ENCODE data around the gene TCP11.

TCP11 gene

GRCh38 chr6:35163836-35164235, 22.7 kb upstream of the TCP11 start:
- H3K79me2 ChIP-seq (ENCODE audit: insufficient read depth, low read length), result no peaks in the 10 kb centered on the region
- no peak overlapping the region for H3K9ac ChIP-seq (ENCODE audit: low read depth, low read length, poor library complexity, severe bottlenecking)
- H3K4me1 ChIP-seq (ENCODE audit: insufficient read depth, low read length, poor library complexity, severe bottlenecking), result no peaks in the 10 kb centered on the region
- no peaks in the 10 kb centered on the region for H3F3A ChIP-seq (ENCODE audit: low read depth)
- TF ChIP-seq, protein P1, sequence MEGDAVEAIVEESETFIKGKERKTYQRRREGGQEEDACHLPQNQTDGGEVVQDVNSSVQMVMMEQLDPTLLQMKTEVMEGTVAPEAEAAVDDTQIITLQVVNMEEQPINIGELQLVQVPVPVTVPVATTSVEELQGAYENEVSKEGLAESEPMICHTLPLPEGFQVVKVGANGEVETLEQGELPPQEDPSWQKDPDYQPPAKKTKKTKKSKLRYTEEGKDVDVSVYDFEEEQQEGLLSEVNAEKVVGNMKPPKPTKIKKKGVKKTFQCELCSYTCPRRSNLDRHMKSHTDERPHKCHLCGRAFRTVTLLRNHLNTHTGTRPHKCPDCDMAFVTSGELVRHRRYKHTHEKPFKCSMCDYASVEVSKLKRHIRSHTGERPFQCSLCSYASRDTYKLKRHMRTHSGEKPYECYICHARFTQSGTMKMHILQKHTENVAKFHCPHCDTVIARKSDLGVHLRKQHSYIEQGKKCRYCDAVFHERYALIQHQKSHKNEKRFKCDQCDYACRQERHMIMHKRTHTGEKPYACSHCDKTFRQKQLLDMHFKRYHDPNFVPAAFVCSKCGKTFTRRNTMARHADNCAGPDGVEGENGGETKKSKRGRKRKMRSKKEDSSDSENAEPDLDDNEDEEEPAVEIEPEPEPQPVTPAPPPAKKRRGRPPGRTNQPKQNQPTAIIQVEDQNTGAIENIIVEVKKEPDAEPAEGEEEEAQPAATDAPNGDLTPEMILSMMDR (conservative IDR thresholded peaks at IDR 0.05; ENCODE audit: low read length), result no peak
- no peak for TF ChIP-seq EZH2phosphoT487 (IDR thresholded peaks at IDR 0.05; ENCODE audit: borderline replicate concordance)
- no peaks in the 10 kb centered on the region for H3K9me3 ChIP-seq (ENCODE audit: insufficient read depth, low read depth, low read length)
- H3K4me2 ChIP-seq (ENCODE audit: low read depth, low read length, poor library complexity, severe bottlenecking), result no peak overlapping the region
- no peaks in the 10 kb centered on the region for H3K27me3 ChIP-seq (ENCODE audit: insufficient read depth, low read length, poor library complexity, severe bottlenecking)
- H4K20me1 ChIP-seq (ENCODE audit: insufficient read depth, low read length, poor library complexity, severe bottlenecking), result no peaks in the 10 kb centered on the region
- H3K36me3 ChIP-seq (ENCODE audit: insufficient read depth, low read length), result no peaks in the 10 kb centered on the region
- no peak overlapping the region for H3K4me3 ChIP-seq (ENCODE audit: low read length, poor library complexity, severe bottlenecking)
- no peak overlapping the region for H2AFZ ChIP-seq (ENCODE audit: low read length)
- no peaks in the 10 kb centered on the region for H3K9me2 ChIP-seq (replicated peaks; ENCODE audit: low read depth, low read length)

DNA sequence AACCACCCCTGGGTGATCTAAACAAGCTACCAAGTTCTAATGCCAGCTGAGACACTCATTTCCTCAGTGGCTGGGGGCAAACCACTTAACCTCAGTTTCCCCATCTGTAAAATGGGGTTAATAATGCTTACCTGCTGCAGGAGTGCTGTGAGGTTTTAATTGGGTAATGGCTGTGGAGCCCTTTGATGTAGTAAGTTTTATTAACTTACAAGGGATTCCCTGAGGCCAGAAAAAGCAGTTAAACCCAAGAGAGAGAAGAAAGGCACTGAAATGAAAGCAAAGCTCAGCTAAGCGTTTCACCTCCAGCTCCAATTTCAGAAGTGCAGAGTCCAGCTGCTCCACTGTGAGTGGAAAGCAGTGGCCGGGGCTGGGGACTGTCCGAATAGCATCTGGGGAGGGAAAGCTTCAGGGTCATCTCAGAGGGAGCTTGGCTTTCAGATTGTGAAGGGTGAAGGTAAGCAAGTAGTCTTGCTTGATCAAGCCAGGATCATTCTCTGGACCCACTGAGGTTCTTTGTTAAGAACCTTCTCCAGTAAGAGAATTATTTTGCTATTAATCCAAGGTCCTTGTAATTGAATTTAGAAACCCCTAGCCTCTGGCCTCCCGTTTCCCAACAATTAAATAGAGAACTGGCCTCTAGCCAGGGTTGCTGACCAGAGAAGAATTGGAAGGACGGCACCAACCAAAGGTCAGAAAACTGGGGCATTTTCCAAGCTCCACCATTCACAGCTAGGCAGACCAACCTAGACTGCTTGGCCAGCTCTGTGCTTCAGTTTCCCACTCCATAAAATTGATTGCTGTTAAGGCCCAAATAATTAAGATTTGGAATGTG, 20.9 kb upstream of the TCP11 start:
- TF ChIP-seq EZH2phosphoT487 (IDR thresholded peaks at IDR 0.05; ENCODE audit: borderline replicate concordance), result no peak
- TF ChIP-seq, protein P1 (conservative IDR thresholded peaks at IDR 0.05; ENCODE audit: low read length), result no peak

GRCh38 chr6:35161266-35161665, 20.1 kb upstream of the TCP11 start:
- Histone ChIP-seq H2AFZ (ENCODE audit: low read length) (no peak overlapping the region), H3K9me2 (replicated peaks; ENCODE audit: low read depth, low read length) (no peaks in the 10 kb centered on the region), H3K9ac (ENCODE audit: low read depth, low read length, poor library complexity, severe bottlenecking) (no peak overlapping the region), H3K4me2 (ENCODE audit: low read depth, low read length, poor library complexity, severe bottlenecking) (no peak overlapping the region), H4K20me1 (ENCODE audit: insufficient read depth, low read length, poor library complexity, severe bottlenecking) (no peaks in the 10 kb centered on the region), H3K4me3 (ENCODE audit: low read length, poor library complexity, severe bottlenecking) (no peak overlapping the region), H3K27me3 (ENCODE audit: insufficient read depth, low read length, poor library complexity, severe bottlenecking) (no peaks in the 10 kb centered on the region), H3K79me2 (ENCODE audit: insufficient read depth, low read length) (no peaks in the 10 kb centered on the region), H3K4me1 (ENCODE audit: insufficient read depth, low read length, poor library complexity, severe bottlenecking) (no peaks in the 10 kb centered on the region), H3K9me3 (ENCODE audit: insufficient read depth, low read depth, low read length) (no peaks in the 10 kb centered on the region), H3K36me3 (ENCODE audit: insufficient read depth, low read length) (no peaks in the 10 kb centered on the region), H3F3A (ENCODE audit: low read depth) (no peaks in the 10 kb centered on the region)
- TF ChIP-seq, protein P1 (conservative IDR thresholded peaks at IDR 0.05; ENCODE audit: low read length), result no peak
- no peak for TF ChIP-seq EZH2phosphoT487 (IDR thresholded peaks at IDR 0.05; ENCODE audit: borderline replicate concordance)

More for the DNA sequence above, 20.9 kb upstream of the TCP11 start:
- Histone ChIP-seq H3K79me2 (ENCODE audit: insufficient read depth, low read length) (no peaks in the 10 kb centered on the region), H3K9me2 (replicated peaks; ENCODE audit: low read depth, low read length) (no peaks in the 10 kb centered on the region), H3K9ac (ENCODE audit: low read depth, low read length, poor library complexity, severe bottlenecking) (no peak overlapping the region), H3K9me3 (ENCODE audit: insufficient read depth, low read depth, low read length) (no peaks in the 10 kb centered on the region), H3F3A (ENCODE audit: low read depth) (no peaks in the 10 kb centered on the region), H4K20me1 (ENCODE audit: insufficient read depth, low read length, poor library complexity, severe bottlenecking) (no peaks in the 10 kb centered on the region), H3K4me3 (ENCODE audit: low read length, poor library complexity, severe bottlenecking) (no peak overlapping the region), H2AFZ (ENCODE audit: low read length) (no peak overlapping the region), H3K36me3 (ENCODE audit: insufficient read depth, low read length) (no peaks in the 10 kb centered on the region), H3K4me2 (ENCODE audit: low read depth, low read length, poor library complexity, severe bottlenecking) (no peak overlapping the region), H3K27me3 (ENCODE audit: insufficient read depth, low read length, poor library complexity, severe bottlenecking) (no peaks in the 10 kb centered on the region), H3K4me1 (ENCODE audit: insufficient read depth, low read length, poor library complexity, severe bottlenecking) (no peaks in the 10 kb centered on the region)
